Retinal pigment epithelial cell (primary cell): Measurements from ENCODE around the gene HPS1.

Source experiments
- DNase-seq: peaks from one replicate; pipeline ENCODE4 v3.0.0-alpha.2; 2010; ENCODE audit warnings: low read depth
- H3K4me3 ChIP-seq: 2 replicates; pipeline ENCODE4 v1.5.1; 2011; ENCODE audit warnings: mild to moderate bottlenecking, low read length, control low read depth, moderate library complexity
- CTCF ChIP-seq: conservative IDR thresholded peaks from 2 replicates; pipeline ENCODE4 v1.5.1; 2011; ENCODE audit warnings: low read depth, low read length, control low read depth, inconsistent platforms

The HPS1 gene

DNA sequence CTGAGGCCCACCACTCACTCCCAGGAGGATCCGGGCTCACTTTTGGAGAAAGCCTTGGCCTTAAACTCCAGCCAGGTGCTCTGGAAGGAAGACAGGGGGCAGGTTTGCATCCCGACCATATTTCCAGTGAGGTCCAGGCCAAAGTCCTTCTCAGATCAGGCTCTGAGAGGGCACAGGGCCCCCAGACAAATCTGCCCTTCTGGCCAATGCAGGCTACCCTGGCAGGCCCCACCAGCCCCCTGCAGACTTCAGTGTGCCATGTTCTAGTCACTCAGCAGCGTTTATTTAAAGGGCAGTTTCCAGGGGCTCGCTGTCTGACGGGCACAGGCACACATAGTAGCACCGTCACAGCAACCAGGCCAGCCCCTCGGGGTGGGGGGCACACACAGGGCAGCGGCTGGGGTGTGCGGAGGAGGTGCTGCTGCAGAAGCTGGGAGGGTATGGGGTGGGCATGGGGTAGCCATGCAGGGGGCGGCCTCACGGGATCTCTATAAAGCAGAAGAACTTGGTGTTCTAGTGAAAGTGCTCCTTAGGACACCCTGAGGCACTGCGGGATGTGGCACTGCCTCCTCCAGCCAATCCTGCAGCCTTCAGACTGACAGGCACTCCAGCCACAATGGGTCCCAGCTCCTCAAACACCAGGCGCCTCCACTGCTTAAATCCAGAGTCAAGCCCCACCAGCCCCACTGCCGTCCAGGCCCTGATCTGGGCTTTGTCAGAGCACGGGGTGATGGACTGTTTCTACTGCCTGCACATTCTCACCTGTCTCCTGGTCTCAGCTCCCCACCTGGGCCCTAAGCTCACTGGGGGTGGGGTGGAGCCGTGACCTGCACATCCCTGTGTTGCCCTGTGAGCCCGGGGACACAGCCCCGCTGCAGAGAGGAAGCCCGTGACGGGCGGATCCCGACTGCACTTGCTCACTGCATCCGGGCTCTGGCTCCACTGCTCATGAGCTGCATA, 22.2 kb downstream of the HPS1 start:
- no peak for DNase-seq
- no peak for TF ChIP-seq CTCF
- H3K4me3 ChIP-seq: no peak overlapping the region

- no peak for DNase-seq
- peak; percentile 31 for TF ChIP-seq CTCF
- no peak overlapping the region for H3K4me3 ChIP-seq
Observed at GRCh38 chr10:98423691-98424120, 23.0 kb downstream of the HPS1 start.

DNA sequence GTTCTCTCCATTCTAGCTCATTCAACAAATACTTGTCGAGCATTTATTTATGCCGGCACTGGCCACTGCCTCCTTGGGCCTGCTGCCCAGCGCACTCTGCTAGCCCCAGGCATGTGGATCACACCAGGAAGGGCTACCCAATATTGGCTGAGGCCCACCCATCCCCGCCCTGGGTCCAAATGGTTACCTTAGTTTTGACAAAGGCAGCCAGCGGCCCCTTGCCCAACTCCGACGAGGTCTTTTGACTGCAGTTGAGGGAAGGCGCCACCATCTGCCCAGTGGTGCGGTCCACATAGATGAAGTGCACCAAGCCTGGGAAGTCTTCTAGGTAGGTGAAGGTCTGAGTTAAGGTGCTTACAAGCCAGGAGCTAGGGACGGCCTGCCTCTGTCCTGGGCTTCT, 24.6 kb downstream of the HPS1 start:
- no peak overlapping the region for H3K4me3 ChIP-seq
- no peak for DNase-seq
- no peak for TF ChIP-seq CTCF

DNA sequence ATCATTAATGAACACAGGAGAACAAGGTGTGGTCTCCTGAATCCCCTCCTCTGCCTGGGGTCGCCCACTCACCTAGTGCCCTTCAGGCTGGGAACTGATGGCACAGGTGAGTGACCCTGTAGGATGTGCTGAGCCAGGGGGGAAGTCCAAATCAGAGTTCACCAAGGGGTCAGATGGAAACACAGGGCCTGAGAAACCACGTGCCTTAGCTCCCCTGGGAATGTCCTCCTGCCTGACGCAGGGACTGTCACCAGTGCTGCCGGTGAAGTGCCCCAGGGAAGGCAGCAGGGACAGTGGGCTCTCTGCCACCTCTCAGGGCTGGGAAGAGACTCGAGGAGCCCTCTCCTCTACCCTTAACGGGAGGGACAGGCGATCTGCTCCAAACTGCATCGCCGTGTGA, 25.9 kb downstream of the HPS1 start:
- no peak for TF ChIP-seq CTCF
- no peak for DNase-seq
- H3K4me3 ChIP-seq: no peak overlapping the region

DNA sequence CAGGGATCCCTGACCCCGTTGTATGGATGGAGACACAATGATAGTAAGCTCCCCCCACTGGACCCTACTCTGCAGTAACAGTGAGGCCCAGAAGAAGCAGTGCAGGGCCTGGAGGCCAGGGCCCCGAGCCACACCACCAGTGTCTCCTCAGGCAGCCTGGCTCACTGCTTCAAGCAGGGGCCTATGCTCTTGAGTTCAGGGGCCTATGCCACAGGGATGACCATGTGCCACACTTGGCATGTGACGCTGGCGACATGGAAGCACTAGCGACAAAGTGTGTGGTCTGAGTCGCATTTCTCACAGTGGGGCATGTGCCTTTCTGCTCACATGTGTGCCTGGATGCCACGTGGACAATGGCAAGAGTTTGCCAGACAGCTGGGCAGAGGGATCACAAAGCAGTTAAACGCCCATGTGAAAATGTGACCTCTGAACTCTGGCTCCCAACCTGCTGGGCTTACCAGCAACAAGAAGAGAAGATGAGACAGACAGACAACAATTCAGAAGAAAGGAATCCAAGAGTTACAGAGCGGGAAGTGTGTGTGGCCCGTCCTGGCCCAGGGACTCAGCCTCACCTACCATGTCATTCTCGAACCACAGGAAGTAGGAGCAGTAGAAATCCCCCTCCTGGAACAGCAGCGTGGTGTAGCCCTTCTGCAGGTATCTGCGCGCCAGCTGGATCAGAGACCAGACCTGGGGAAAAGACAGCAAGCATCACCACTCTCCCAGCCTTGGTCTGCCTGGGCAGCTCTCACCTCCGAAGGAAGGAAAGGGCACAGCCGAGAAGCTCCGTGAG, 27.1 kb downstream of the HPS1 start:
- H3K4me3 ChIP-seq: no peak overlapping the region
- TF ChIP-seq CTCF: no peak
- no peak for DNase-seq

- DNase-seq: no peak
- no peak overlapping the region for H3K4me3 ChIP-seq
- TF ChIP-seq CTCF: no peak
Observed at GRCh38 chr10:98418665-98419468, 27.9 kb downstream of the HPS1 start.
